Loucy (cell line): Measurements from ENCODE around the gene CAMTA2.

Experiments used
- H2AFZ ChIP-seq: fragments of 200-600 bp; sonication (generic); 2 replicates; pipeline ENCODE4 v1.6.0; 2016; ENCODE audit warnings: antibody characterized with exemption, mild to moderate bottlenecking, low read length, moderate library complexity
- H3F3A ChIP-seq: fragments of 200-600 bp; 2 replicates; pipeline ENCODE4 v1.6.0; 2016; ENCODE audit warnings: antibody characterized with exemption, low read depth, mild to moderate bottlenecking
- H3K27me3 ChIP-seq: fragments of 200-600 bp; sonication (generic); 2 replicates; pipeline ENCODE4 v1.6.1; 2014; ENCODE audit warnings: low read length, mild to moderate bottlenecking; ENCODE audit not compliant: insufficient read depth, poor library complexity, severe bottlenecking
- H3K36me3 ChIP-seq: fragments of 200-600 bp; sonication (generic); 2 replicates; pipeline ENCODE4 v1.6.1; 2016; ENCODE audit warnings: low read length; ENCODE audit not compliant: insufficient read depth
- H3K4me1 ChIP-seq: fragments of 200-600 bp; sonication (generic); 2 replicates; pipeline ENCODE4 v1.5.1; 2014; ENCODE audit warnings: low read length, mild to moderate bottlenecking; ENCODE audit not compliant: insufficient read depth, poor library complexity, severe bottlenecking
- H3K4me2 ChIP-seq: fragments of 200-600 bp; sonication (generic); 2 replicates; pipeline ENCODE4 v1.6.0; 2014; ENCODE audit warnings: antibody characterized with exemption, low read length, low read depth, mild to moderate bottlenecking; ENCODE audit not compliant: poor library complexity, severe bottlenecking
- H3K4me3 ChIP-seq: fragments of 200-600 bp; sonication (generic); 2 replicates; pipeline ENCODE4 v1.5.1; 2014; ENCODE audit warnings: low read length, mild to moderate bottlenecking, mixed read lengths; ENCODE audit not compliant: poor library complexity, severe bottlenecking
- H3K79me2 ChIP-seq: fragments of 200-600 bp; sonication (generic); 2 replicates; pipeline ENCODE4 v1.6.1; 2014; ENCODE audit warnings: low read length; ENCODE audit not compliant: insufficient read depth
- H3K9ac ChIP-seq: fragments of 200-600 bp; sonication (generic); 2 replicates; pipeline ENCODE4 v1.6.0; 2014; ENCODE audit warnings: mild to moderate bottlenecking, low read depth, low read length, moderate library complexity; ENCODE audit not compliant: poor library complexity, severe bottlenecking
- H3K9me2 ChIP-seq: fragments of 200-600 bp; sonication (generic); replicated peaks from 2 replicates; pipeline ENCODE4 v1.6.1; 2016; ENCODE audit warnings: low read depth, low read length, mixed read lengths
- H3K9me3 ChIP-seq: fragments of 200-600 bp; sonication (generic); 2 replicates; pipeline ENCODE4 v1.6.1; 2014; ENCODE audit warnings: mild to moderate bottlenecking, antibody characterized with exemption, low read length, low read depth; ENCODE audit not compliant: insufficient read depth
- H4K20me1 ChIP-seq: fragments of 200-600 bp; sonication (generic); 2 replicates; pipeline ENCODE4 v1.6.0; 2014; ENCODE audit warnings: antibody characterized with exemption, low read length, mild to moderate bottlenecking; ENCODE audit not compliant: insufficient read depth, poor library complexity, severe bottlenecking
- EZH2phosphoT487 ChIP-seq: fragments of 200-600 bp; IDR thresholded peaks from 2 replicates; pipeline ENCODE4 v1.6.1; 2018; ENCODE audit warnings: antibody characterized with exemption, mild to moderate bottlenecking, moderate library complexity, borderline replicate concordance
- TF ChIP-seq, protein P1 (sequence below): fragments of 200-600 bp; sonication (generic); conservative IDR thresholded peaks from 2 replicates; pipeline ENCODE4 v1.5.1; 2014; ENCODE audit warnings: mild to moderate bottlenecking, antibody characterized with exemption, low read length

Gene CAMTA2

DNA sequence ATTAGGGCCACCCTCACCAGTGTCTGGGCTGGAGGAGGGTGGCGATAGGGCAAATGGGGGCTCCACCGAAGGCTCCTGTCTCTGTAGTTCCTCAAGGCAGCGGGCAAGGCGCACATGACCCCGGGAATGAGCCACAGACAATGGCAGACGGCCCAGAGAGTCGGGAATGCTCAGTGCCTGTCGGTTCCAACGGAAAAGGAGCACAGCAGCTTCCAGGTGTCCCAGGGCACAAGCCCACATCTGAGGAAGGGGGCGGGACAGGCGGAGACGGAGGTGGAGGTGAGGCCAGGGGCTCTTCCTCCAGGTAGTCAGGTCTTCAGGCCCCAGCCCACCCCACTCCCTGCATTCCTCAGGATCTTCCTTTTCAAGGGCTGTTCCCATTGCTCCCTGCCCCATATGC is 14.7 kb downstream of the CAMTA2 start:
- no peaks in the 10 kb centered on the region for H3K9me3 ChIP-seq
- no peaks in the 10 kb centered on the region for H3F3A ChIP-seq
- H4K20me1 ChIP-seq: no peaks in the 10 kb centered on the region
- TF ChIP-seq, protein P1, sequence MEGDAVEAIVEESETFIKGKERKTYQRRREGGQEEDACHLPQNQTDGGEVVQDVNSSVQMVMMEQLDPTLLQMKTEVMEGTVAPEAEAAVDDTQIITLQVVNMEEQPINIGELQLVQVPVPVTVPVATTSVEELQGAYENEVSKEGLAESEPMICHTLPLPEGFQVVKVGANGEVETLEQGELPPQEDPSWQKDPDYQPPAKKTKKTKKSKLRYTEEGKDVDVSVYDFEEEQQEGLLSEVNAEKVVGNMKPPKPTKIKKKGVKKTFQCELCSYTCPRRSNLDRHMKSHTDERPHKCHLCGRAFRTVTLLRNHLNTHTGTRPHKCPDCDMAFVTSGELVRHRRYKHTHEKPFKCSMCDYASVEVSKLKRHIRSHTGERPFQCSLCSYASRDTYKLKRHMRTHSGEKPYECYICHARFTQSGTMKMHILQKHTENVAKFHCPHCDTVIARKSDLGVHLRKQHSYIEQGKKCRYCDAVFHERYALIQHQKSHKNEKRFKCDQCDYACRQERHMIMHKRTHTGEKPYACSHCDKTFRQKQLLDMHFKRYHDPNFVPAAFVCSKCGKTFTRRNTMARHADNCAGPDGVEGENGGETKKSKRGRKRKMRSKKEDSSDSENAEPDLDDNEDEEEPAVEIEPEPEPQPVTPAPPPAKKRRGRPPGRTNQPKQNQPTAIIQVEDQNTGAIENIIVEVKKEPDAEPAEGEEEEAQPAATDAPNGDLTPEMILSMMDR: no peak
- TF ChIP-seq EZH2phosphoT487: no peak
- no peak overlapping the region for H3K9ac ChIP-seq
- no peak overlapping the region for H2AFZ ChIP-seq
- peaks cover 3% of the 10 kb centered on the region; the same call in 1 of the 2 replicates for H3K36me3 ChIP-seq
- H3K4me1 ChIP-seq: peaks cover 21% of the 10 kb centered on the region
- peaks cover 18% of the 10 kb centered on the region for H3K79me2 ChIP-seq
- no peak overlapping the region for H3K4me3 ChIP-seq
- H3K27me3 ChIP-seq: no peaks in the 10 kb centered on the region
- H3K9me2 ChIP-seq: no peaks in the 10 kb centered on the region
- no peak overlapping the region for H3K4me2 ChIP-seq

DNA sequence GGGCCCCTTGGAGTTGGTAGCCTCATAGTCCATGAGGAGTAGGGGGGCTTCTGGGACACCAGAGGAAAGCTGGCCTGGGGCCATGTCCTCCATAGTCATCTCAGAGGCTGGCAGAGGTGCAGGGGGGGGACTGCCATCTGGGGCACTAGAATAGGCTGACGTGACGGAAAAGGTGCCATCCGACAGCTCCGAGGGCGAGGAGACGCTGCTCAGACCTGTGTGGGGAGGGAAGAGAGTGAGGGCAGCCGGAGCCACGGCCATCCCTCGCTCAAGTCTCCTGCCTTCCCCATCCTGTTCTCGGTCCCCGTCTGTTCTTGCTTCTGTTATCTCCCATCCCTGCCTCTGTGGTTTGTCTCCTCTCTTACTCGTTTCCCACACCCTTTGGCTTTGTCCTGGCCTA is 15.2 kb downstream of the CAMTA2 start:
- H3K9me3 ChIP-seq: no peaks in the 10 kb centered on the region
- H3K4me2 ChIP-seq: no peak overlapping the region
- peaks cover 3% of the 10 kb centered on the region; the same call in 1 of the 2 replicates for H3K36me3 ChIP-seq
- peaks cover 18% of the 10 kb centered on the region for H3K79me2 ChIP-seq
- no peaks in the 10 kb centered on the region for H3K9me2 ChIP-seq
- H3K4me1 ChIP-seq: peaks cover 21% of the 10 kb centered on the region
- H3K9ac ChIP-seq: no peak overlapping the region
- no peaks in the 10 kb centered on the region for H3F3A ChIP-seq
- no peak overlapping the region for H2AFZ ChIP-seq
- TF ChIP-seq, protein P1: no peak
- no peak for TF ChIP-seq EZH2phosphoT487
- H3K4me3 ChIP-seq: no peak overlapping the region
- no peaks in the 10 kb centered on the region for H4K20me1 ChIP-seq
- H3K27me3 ChIP-seq: no peaks in the 10 kb centered on the region

DNA sequence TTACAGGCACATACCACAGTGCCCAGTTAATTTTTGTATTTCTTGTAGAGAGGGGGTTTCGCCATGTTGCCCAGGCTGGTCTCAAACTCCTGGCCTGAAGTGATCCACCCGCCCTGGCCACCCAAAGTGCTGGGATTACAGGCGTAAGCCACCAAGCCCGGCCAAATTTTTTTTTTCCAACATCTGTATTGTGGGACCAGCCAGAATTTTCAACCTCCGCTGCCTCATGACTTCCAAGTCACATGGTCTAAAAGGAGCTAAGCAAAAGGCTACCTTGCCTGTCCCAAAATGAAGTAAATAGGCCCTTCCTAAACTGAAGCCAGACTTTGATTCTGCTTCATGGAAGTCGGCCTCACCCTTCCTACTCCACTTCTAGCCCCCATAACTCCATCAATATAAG is 15.6 kb downstream of the CAMTA2 start:
- H3K9me3 ChIP-seq: no peaks in the 10 kb centered on the region
- TF ChIP-seq, protein P1: no peak
- no peak for TF ChIP-seq EZH2phosphoT487
- H3K27me3 ChIP-seq: no peaks in the 10 kb centered on the region
- H3K4me3 ChIP-seq: no peak overlapping the region
- no peaks in the 10 kb centered on the region for H3K9me2 ChIP-seq
- no peaks in the 10 kb centered on the region for H4K20me1 ChIP-seq
- no peak overlapping the region for H3K9ac ChIP-seq
- 0 out of 2 replicates have a peak, but pooled peaks cover under 1% of the 10 kb centered on the region for H3K36me3 ChIP-seq
- no peak overlapping the region for H3K4me2 ChIP-seq
- H2AFZ ChIP-seq: no peak overlapping the region
- H3K79me2 ChIP-seq: peaks cover 19% of the 10 kb centered on the region
- peaks cover 21% of the 10 kb centered on the region for H3K4me1 ChIP-seq
- H3F3A ChIP-seq: no peaks in the 10 kb centered on the region
